Mononuclear cell (primary cell): Measurements from ENCODE around the gene CHST3. TPM values are rescaled to one million over a fixed set of nuclear protein-coding genes. Genes with fewer than 3 reads are reported as not detected.
"Not testable (repeated sequence)": the region's sequence is repeated elsewhere in the genome, so short reads cannot be mapped to it uniquely, and the experiment has no call there.

ENCODE experiments used
- H3K27me3 ChIP-seq: 2 replicates; pipeline ENCODE4 v1.6.0; 2011; ENCODE audit warnings: low read length, control low read depth; ENCODE audit not compliant: insufficient read depth
- H3K4me1 ChIP-seq: 2 replicates; pipeline ENCODE4 v1.5.1; 2011; ENCODE audit warnings: mild to moderate bottlenecking, low read length, control low read depth; ENCODE audit not compliant: insufficient read depth
- H3K4me3 ChIP-seq: 2 replicates; pipeline ENCODE4 v1.5.1; 2011; ENCODE audit warnings: mild to moderate bottlenecking, low read length, moderate library complexity
- H3K9me3 ChIP-seq: 2 replicates; pipeline ENCODE4 v1.5.1; 2011; ENCODE audit warnings: low read depth, mild to moderate bottlenecking, control low read depth, low read length
- total RNA-seq: library from RNA; depleted of rRNA; stranded (reverse); fragments of >200 nt; gene quantifications from one replicate; pipeline ENCODE4 v1.2.3, GENCODE V29; 2012

Gene CHST3, protein sequence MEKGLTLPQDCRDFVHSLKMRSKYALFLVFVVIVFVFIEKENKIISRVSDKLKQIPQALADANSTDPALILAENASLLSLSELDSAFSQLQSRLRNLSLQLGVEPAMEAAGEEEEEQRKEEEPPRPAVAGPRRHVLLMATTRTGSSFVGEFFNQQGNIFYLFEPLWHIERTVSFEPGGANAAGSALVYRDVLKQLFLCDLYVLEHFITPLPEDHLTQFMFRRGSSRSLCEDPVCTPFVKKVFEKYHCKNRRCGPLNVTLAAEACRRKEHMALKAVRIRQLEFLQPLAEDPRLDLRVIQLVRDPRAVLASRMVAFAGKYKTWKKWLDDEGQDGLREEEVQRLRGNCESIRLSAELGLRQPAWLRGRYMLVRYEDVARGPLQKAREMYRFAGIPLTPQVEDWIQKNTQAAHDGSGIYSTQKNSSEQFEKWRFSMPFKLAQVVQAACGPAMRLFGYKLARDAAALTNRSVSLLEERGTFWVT
- total RNA-seq: under 0.01 TPM

DNA sequence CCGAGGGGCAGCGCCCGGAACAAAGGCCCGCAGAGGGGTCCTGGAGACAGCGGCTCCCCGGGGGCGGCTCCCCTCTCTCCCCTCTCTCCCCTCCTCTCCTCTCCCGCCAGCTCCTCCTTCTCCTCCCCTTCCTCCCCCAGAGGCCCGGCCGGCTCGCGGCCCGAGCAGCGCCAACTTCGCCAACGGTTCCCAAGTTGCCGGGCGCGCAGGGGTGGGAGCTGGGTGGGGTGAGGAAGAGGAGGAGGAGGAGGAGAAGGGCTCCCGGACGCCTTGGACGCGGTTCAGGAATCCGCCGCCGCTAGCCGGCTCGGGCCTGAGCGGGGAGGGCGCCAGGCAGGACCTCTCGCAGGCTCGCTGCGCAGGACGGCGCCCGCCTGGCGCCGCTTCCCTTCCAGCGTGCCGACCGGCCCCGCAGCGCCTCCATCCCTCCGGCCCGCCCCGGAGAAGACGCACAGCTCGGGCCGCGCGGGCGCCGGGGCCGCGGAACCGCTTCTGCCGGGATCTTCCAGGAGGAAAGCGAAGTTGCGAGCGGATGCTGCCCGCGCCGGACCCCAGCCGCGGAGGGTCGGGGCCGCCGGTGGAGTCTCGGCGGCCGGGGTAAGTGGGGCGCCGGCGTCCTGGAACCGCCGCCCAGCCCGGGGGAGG, at the start of gene CHST3:
CHST3 (plus strand) TSS at position 298 of the 645 bp plus-strand sequence. CDS start 41,448 bp downstream, outside the sequence.
- Histone ChIP-seq H3K4me1 (peaks cover 6% of the 10 kb centered on the region), H3K4me3 (no peak within 1 kb of the TSS), H3K9me3 (no peaks in the 10 kb centered on the region), H3K27me3 (peaks cover 46% of the 10 kb centered on the region)

GRCh38 chr10:71916827-71917226, 47.4 kb upstream of the CHST3 start:
- no peak overlapping the region for H3K4me3 ChIP-seq
- no peaks in the 10 kb centered on the region for H3K27me3 ChIP-seq
- peaks cover 6% of the 10 kb centered on the region for H3K9me3 ChIP-seq
- H3K4me1 ChIP-seq: no peaks in the 10 kb centered on the region

- no peaks in the 10 kb centered on the region for H3K27me3 ChIP-seq
- H3K4me1 ChIP-seq: no peaks in the 10 kb centered on the region
- peaks cover 6% of the 10 kb centered on the region for H3K9me3 ChIP-seq
- H3K4me3 ChIP-seq: no peak overlapping the region
Measured at GRCh38 chr10:71918992-71919391, 45.2 kb upstream of the CHST3 start.

DNA sequence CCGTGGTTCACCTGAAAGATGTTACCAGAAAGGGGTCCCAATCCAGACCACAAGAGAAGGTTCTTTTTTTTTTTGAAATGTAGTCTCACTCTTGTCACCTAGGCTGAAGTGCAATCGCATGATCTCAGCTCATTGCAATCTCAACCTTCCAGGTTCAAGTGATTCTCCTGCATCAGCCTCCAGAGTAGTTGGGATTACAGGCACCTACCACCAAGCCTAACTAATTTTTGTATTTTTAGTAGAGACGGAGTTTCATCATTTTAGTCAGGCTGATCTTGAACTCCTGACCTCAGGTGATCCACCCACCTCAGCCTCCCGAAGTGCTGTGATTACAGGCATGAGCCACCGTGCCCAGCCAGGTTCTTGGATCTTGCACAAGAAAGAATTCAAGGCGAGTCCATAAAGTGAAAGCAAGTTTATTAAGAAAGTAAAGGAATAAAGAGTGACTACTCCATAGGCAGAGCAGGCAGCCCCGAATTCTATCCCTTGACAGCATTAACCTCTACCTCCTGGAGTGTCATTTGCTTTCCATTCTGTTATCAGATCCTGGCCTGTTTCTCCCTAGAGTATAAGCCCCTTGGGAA, 44.1 kb upstream of the CHST3 start:
- not testable (repeated sequence) for H3K4me1 ChIP-seq, H3K27me3 ChIP-seq, H3K9me3 ChIP-seq, H3K4me3 ChIP-seq

DNA sequence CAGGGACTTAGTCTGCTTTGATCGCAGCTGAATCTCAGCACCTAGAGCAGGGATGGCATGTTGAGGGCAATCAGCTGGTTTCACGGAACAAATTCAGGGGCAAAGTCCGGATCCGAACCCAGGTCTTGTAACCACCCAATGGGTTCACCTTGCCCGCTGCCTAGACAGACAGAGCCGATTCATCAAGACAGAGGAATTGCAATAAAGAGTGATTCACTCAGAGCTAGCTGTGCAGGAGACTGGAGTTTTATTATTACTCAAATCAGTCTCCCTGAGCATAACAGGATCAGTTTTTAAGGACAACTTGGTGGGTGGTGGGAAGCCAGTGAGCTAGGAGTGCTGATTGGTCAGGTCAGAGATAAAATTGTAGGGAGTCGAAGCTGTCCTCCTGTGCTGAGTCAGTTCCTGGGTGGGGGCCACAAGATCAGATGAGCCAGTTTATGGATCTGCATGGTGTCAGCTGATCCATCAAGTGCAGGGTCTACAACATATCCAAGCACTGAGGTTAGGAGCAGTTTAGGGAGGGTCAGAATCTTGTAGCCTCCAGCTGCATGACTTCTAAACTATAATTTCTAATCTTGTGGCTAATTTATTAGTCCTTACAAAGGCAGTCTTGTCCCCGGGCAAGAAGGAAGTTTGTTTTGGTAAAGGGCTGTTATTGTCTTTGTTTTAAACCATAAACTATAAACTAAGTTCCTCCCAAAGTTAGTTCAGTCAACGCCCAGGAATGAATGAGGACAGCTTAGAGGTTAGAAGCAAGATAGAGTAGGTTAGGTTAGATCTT, 43.5 kb upstream of the CHST3 start:
- no peaks in the 10 kb centered on the region for H3K27me3 ChIP-seq
- no peaks in the 10 kb centered on the region for H3K4me1 ChIP-seq
- no peak overlapping the region for H3K4me3 ChIP-seq
- peaks cover 6% of the 10 kb centered on the region for H3K9me3 ChIP-seq

DNA sequence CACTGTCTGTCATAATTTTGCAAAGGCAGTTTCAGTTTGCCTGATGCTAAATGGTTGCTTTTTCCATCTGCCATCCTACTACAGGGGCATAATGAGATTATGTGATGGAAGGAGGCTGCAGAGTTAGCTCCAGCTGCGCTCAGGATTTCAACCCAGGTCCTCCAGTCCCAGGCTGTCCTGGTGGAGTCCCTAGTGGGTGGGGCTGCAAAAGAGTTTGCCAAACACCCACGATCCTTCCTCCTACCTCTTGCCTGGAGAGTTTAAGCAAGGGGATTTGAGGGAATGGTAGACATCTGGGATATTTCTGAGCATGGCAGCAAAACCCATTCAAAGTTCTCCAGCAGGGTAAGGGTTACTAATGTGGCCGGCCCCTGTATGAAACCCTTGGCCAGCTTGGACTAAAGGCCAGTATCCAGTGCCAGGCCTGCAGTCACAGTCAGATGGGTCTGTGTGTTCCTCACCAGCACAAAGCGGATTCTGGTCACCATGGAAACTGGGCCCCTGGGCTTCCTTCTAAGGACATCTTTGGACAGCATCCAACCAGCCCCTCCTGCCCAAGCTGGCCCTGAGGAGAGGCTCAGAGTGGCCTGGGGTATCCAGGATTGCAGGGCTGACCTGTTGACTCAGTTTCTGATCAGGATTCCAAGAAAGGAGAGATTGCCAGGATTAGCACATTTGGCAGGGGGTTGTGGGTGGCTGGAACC, 42.7 kb upstream of the CHST3 start:
- no peaks in the 10 kb centered on the region for H3K27me3 ChIP-seq

GRCh38 chr10:71923138-71923692, 41.0 kb upstream of the CHST3 start:
- no peak overlapping the region for H3K4me3 ChIP-seq
- H3K9me3 ChIP-seq: no peaks in the 10 kb centered on the region
- no peaks in the 10 kb centered on the region for H3K27me3 ChIP-seq
- H3K4me1 ChIP-seq: no peaks in the 10 kb centered on the region

More for the DNA sequence above, 42.7 kb upstream of the CHST3 start:
- no peak overlapping the region for H3K4me3 ChIP-seq
- H3K9me3 ChIP-seq: peaks cover 6% of the 10 kb centered on the region
- H3K4me1 ChIP-seq: no peaks in the 10 kb centered on the region

GRCh38 chr10:71924771-71925170, 39.4 kb upstream of the CHST3 start:
- H3K27me3 ChIP-seq: no peaks in the 10 kb centered on the region
- no peak overlapping the region for H3K4me3 ChIP-seq
- H3K9me3 ChIP-seq: no peaks in the 10 kb centered on the region
- no peaks in the 10 kb centered on the region for H3K4me1 ChIP-seq

- Histone ChIP-seq H3K4me3 (no peak overlapping the region), H3K9me3 (no peaks in the 10 kb centered on the region), H3K4me1 (no peaks in the 10 kb centered on the region), H3K27me3 (no peaks in the 10 kb centered on the region)
Measured at GRCh38 chr10:71927159-71927558, 37.0 kb upstream of the CHST3 start.

DNA sequence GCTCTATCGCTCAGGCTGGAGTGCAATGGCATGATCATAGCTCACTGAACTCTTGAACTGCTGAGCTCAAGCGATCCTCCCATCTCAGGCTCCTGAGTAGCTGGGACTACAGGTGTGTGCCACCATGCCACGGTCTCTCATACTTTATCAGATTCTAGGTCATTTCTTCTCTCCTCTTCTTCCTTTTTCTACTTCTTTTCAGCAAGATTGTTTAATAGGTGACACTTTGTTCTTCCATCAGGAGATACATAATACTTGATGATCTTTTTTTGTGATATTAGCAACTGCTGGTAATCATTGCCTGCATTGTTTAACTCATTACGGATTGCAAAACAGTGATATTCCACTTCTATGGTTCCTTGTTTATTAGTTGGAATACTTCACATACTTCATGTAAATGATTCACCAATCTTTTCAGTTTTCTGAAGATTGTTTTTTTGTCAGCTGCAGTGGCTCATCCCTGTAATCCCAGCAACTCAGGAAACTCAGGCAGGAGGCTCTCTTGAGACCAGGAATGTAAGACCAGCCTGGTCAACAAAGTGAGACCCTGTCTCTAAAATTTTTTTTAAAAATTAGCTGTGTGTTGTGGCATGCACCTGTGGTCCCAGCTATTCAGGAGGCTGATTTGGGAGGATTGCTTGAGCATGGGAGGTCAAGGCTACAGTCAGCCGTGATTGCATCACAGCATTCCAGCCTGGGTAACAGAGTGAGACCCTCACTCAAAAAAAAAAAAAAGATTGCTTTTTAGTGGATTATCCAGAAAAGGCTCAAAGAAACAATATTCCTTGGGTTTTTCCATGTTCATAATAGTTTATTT, 36.2 kb upstream of the CHST3 start:
- Histone ChIP-seq H3K27me3 (no peaks in the 10 kb centered on the region), H3K9me3 (no peaks in the 10 kb centered on the region), H3K4me1 (no peaks in the 10 kb centered on the region), H3K4me3 (no peak overlapping the region)

GRCh38 chr10:71931295-71931694, 32.9 kb upstream of the CHST3 start:
- H3K9me3 ChIP-seq: no peaks in the 10 kb centered on the region
- H3K27me3 ChIP-seq: no peaks in the 10 kb centered on the region
- H3K4me1 ChIP-seq: peaks cover 6% of the 10 kb centered on the region
- H3K4me3 ChIP-seq: no peak overlapping the region

- Histone ChIP-seq H3K4me3 (no peak overlapping the region), H3K9me3 (no peaks in the 10 kb centered on the region), H3K27me3 (no peaks in the 10 kb centered on the region), H3K4me1 (peaks cover 8% of the 10 kb centered on the region)
Measured at GRCh38 chr10:71933651-71934050, 30.5 kb upstream of the CHST3 start.

DNA sequence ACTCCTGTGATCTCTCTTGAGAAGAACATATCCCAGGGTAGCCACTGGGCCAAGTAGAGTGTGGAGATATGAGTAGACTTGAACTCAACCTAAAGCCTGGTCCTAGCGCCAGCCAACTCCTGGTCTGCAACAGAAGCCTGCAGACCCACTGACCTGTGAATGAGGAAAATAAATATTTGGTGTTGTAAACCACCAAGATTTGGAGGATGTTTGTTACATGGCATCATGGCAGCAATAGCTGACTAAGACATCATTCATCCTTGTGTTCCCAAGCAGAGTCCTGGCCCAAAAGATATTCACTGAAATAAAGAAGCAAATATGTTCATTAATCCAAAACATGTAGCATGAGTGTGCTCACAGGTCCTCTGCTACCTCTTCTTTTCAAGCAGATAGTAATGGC, 26.0 kb upstream of the CHST3 start:
- Histone ChIP-seq H3K4me1 (peaks cover 8% of the 10 kb centered on the region), H3K4me3 (no peak overlapping the region), H3K27me3 (no peaks in the 10 kb centered on the region), H3K9me3 (no peaks in the 10 kb centered on the region)
